Medulla oblongata (tissue), 1 donor: ENCODE results near the gene TRIM74.
"Not testable (repeated sequence)": the region's sequence is repeated elsewhere in the genome, so short reads cannot be mapped to it uniquely, and the experiment has no call there.

Experiments
- DNase-seq: peaks from one replicate; pipeline ENCODE4 v3.0.0-alpha.2; 2015; ENCODE audit errors: extremely low spot score

The TRIM74 gene

GRCh38 chr7:72960029-72960428, 9.2 kb downstream of the TRIM74 start:
- DNase-seq: not testable (repeated sequence)

DNA sequence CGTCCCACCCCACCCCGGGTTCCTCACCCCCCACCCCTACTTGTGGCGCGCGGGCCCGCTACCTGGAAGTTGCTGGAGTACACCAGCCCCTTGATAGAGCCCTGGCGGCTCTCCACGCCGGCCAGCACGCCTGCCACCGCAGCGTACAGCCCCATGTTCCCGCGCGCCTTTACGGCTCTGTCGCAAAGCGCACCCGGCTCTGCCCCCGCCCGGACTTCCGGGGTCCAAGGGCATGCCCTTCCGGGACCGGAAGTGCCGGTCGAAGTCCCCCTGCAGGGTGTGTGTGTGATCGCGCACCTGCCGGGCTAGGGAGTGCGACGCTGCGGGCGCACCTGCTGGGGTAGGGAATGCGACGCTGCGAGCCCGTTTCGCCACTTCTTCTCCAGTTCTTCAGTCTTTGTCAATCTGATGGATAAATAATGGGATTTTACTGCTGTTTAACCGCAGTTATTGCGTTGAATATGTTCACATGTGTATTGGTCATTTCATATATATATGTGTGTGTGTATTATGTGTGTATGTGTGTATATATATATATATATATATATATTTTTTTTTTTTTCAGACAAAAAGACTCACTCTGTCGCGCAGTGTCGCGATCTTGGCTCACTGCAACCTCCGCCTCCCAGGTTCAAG, 14.6 kb downstream of the TRIM74 start:
- not testable (repeated sequence) for DNase-seq

- not testable (repeated sequence) for DNase-seq
Observed at GRCh38 chr7:72953901-72954562, 15.2 kb downstream of the TRIM74 start.

DNA sequence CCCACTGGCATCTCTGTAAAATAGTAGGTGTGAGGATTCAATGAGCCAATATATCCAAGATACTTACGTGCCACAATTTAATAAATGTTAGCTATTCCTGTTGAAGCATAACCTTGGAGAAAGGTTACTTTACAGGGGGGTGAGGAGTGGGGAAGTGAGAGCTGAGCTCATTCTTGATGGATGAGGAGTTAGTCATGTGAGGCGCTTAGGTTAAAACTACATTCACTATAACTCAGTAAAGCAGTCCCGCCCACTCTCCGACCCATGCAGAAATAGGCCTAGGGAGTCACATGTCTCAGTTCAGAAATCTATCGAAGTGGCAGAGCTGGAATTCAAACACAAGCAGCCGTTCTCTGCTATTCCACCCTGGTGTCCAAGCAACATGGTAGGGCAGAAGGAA, 18.8 kb downstream of the TRIM74 start:
- not testable (repeated sequence) for DNase-seq

DNA sequence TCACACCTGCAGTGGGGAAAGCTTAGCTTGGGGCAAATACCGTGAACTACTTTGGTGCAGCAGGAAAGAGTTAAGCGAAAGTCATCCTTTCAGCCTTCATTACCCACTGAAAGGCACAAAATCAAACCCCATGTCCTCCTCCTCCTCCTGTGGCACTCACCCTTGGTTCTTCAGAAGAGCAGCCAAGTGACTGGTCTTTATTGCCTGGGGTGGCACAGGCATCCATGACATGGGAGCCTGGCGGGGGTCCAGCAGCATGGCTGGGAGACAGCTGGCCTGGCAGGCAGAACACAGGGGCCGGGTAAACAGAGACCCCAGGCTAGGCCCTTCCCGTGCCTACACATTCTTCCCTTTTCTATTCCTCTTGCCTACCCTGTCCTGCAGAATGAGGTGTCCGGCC, 19.6 kb downstream of the TRIM74 start:
- not testable (repeated sequence) for DNase-seq

DNA sequence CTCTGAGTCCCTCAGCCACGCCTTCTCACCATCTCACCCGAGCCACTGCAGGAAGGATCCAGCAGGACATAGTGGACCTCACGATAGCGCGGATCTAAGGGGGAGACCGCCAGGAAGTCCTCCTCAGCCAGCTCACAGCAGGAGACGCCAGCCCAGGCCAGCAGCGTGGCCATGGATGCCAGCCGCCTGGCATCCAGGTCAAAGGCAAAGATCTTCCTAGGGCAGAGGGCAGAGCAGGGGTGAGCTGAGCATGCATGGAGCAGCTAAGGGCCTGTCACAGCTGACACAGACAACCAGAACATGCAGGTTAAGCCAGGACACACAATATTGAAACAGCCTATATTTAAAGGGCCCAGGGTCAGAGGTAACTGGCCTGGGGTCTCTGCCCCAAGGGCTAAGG, 20.0 kb downstream of the TRIM74 start:
- not testable (repeated sequence) for DNase-seq

DNA sequence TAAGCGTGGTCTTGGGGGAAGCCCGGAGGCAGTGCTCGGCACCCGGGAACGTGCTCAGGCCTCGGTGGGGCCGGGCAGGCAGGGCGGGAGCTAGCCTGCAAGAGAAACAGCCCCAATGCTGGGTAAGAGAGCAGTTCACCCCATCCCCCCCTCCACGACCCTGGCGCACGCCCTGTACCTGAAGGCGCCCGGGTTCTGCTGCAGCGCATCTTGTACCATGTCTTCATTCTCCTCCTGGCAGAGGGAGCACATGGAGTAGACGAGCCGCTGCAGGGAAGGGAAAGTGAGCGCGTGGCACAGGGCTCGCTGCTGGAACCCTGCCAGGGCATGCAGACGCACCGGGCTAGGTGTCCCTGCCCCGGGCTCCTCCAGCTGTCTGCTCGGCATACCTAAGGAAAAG, 20.6 kb downstream of the TRIM74 start:
- not testable (repeated sequence) for DNase-seq

DNA sequence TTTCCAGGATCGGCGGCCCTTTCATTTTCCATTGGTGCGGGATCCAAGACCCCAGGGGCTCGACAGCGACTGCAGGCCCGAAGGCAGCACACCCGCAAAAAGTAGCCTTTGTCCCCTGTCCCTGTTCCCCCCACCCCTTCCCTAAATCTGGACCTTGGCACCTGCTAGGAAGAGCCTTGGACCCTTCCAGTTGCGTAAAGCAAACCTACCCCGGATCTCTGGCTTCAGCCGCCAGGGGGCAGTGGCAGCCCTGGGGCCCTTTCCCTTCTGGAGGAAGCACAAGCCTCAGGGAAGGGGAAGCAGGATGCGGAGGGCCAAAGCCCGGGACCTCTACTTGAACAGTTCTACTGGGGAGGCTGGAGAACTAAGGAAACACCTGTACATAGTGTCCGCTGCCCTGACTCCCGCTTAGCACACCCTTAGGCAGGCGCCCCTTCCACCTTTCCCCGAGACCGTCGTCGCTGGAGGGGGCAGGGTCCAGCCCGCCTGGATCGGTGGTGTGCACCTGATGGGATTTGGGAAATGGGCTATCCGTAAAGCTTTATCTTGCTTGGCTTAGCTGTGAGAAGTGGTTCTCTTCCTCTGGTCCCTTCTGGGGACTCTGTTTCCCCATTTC, 23.0 kb downstream of the TRIM74 start:
- not testable (repeated sequence) for DNase-seq

GRCh38 chr7:72945597-72945996, 23.7 kb downstream of the TRIM74 start:
- not testable (repeated sequence) for DNase-seq

DNA sequence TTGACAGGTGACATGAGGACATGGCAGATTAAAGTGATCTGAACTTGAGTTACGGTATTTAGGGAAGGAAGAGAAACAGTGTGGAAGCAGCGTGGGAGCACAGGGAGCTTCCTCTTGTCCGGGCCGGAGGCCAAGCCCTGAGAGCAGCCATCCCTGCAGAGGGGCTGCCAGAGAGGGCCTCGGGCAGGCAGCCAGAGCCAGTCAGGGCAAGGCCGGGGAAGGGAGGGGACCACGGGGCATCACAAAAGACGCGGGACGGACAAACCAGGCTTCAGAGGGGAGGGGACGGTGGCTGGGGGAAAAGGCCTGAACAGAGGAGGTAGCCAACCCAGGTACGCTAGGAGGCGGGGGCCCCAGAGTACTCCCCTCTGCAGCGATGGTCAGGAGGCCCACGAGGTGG, 24.3 kb downstream of the TRIM74 start:
- not testable (repeated sequence) for DNase-seq

GRCh38 chr7:72942956-72943355, 26.3 kb downstream of the TRIM74 start:
- DNase-seq: not testable (repeated sequence)

DNA sequence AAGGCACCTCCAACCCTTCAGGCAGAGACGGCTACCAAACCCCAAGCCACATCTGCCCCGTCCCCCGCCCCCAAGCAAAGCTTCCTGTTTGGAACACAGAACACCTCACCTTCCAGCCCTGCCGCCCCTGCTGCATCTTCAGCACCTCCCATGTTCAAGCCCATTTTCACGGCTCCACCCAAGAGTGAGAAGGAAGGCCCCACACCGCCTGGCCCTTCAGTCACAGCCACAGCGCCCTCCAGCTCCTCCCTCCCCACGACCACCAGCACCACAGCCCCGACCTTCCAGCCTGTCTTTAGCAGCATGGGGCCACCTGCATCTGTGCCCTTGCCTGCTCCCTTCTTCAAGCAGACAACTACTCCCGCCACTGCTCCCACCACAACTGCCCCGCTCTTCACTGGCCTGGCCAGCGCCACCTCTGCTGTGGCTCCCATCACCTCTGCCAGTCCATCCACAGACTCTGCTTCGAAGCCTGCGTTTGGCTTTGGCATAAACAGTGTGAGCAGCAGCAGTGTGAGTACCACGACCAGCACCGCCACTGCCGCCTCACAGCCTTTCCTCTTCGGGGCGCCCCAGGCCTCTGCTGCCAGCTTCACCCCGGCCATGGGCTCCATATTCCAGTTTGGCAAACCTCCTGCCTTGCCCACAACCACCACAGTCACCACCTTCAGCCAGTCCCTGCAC, 27.1 kb downstream of the TRIM74 start:
- DNase-seq: not testable (repeated sequence)

DNA sequence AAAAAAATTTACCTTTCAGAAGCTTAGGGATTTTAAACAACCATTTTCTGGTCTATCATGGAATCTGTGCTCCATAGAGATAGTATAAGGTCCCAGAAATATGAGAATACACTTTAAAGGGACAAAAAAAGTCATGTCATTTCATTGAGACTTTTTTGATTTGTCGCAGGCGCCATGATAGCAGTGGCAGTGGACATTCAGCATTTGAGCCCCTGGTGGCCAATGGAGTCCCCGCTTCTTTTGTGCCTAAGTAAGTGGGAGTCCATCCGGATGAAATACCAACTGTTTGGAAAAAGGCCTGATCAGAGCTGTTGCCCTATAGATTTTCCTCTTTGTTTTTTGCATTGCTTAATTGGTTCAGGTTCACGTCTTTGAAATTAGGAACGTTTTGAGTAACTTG, 41.0 kb downstream of the TRIM74 start:
- DNase-seq: not testable (repeated sequence)

DNA sequence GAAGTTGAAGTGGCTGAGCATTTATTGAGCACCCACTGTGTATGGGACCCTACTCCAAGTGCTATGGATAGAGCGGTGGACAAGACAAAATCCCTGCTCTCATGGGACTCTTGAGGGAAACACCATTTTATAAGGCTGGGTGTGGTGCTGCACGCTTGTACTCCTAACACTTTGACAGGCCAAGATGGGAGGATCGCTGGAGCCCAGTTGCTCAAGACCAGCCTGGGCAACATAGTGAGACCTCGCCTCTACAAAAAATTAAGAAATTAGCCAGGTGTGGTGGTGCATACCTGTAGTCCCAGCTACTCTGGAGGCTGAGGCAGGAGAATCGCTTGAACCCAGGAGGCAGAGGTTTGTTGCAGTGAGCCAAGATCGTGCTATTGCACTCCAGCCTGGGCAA, 41.5 kb downstream of the TRIM74 start:
- not testable (repeated sequence) for DNase-seq

- DNase-seq: no peak
Observed at GRCh38 chr7:72925546-72926120, 43.6 kb downstream of the TRIM74 start.

DNA sequence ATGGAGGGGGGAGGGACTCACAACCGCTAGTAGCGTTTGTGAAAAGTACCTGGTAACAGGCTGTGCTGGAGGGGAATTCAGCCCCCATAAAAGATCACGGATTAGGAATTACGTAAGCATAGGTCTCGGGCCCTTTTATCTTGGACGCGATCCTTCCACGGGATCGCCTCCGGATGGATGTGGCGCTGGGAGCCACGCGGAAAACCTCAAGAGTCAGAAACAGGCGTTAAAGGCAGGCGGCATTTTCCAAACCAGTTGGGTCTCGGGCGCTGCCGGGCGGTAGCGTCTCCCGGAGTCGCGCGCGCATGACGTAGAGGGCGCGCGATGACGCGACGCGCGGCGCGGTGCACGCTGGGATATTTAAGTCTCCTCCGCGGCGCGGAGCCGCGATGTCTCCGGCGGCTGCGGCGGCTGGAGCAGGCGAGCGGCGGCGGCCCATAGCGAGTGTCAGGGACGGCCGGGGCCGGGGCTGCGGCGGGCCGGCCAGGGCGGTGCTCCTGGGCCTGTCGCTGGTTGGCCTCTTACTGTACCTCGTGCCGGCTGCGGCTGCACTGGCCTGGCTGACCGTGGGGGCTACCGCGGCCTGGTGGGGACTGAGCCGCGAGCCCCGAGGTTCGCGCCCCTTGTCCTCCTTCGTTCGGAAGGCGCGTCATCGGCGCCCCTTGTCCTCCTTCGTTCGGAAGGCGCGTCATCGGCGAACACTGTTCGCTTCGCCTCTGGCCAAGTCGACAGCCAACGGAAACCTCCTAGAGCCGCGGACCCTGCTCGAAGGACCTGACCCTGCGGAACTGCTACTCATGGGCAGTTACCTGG, 44.3 kb downstream of the TRIM74 start, which contains the start of gene POM121:
Gene POM121, plus strand, starts transcription at position 363 of the 813 bp plus-strand sequence. Its CDS starts 27 bp downstream, at position 390.
- DNase-seq: peak; percentile 84

DNA sequence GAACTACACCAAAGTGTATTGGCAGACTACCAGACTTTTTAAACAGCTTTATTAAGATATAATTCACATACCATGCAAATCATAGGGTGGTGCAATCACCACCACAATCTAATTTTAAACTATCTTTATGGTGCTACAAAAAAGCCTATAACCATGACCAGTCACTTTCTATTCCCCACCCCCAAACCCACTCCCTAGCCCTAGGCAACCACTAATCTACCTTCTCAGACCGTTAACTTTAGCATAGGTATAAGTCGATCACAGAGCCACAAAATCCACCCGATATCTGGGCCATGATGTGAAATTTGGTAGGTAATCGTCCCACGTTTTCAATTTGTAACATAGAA, 44.9 kb downstream of the TRIM74 start:
- DNase-seq: no peak

- no peak for DNase-seq
Observed at GRCh38 chr7:72919256-72919775, 50.0 kb downstream of the TRIM74 start.

DNA sequence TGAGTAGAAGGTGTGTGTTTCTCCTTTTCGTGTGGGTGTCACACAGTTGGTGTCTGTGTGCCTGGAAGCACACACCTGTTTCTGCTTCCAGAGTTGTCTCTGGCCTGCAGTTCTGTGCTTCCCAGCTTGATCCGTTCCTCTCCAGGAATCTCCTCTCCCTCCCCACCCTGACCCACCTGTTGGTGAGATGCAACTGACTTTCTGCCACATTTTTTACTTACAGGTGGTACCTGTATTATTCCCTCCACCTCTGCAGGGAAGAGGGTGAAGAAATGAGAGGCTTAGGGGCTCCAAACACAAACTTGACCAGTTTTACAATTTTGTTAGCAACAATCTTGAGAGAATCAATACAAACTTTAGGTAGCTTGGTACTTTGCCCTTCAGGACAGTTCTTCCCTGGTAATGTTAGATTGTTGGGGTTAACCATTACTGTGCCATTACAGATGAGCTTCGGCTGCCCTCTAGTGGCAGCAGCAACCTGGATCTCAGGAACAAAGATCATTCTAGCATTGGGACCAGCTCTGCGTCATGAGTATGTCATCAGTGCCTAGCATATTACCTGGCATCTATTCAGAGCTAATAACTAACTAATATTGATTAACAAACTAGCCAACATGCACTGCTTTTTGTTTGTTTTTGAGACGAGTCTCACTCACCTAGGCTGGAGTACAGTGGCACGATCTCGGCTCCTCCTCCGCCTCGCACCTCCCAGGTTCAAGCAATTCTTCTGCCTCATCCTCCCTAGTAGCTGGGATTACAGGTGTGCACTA, 54.3 kb downstream of the TRIM74 start:
- DNase-seq: not testable (repeated sequence)

DNA sequence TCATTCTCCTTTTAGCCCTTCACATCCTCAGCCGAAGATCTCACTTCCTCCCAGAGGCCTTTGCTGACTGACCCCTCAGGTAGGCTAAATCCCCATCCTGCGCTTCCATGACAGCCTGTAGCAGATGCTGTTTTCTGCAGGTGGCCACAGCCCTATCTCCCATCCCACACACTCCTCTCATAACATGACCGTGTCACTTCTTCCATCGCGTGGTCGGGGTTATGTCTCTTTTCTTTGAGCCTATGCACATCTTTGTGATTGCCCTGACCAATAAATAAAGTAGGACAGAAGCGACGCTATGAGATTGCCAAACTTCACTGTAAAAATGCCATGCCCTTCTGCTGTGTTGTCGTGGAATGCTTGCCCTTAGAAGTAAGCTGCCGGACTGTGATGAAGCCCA, 55.5 kb downstream of the TRIM74 start:
- not testable (repeated sequence) for DNase-seq
